ENCODE measurements around the gene PCSK5. TPM values are rescaled to one million over a fixed set of nuclear protein-coding genes. Genes with fewer than 3 reads are reported as not detected.
A peak's percentile ranks its signal among the peaks of the same experiment; 100 is the strongest.

PCSK5 gene
- total and polyA plus RNA-seq, 4 donors: 5.1 to 47.5 (median 22.0) TPM

GRCh38 chr9:76200745-76201144, 310.3 kb downstream of the PCSK5 start:
- Histone ChIP-seq H3K36me3 (ENCODE audit: control insufficient read depth in 1 of 2, insufficient read depth in 2 of 2, low read length in 1 of 2) (no peaks in the 10 kb centered on the region), H3K9me3 (ENCODE audit: control insufficient read depth, low read length) (no peaks in the 10 kb centered on the region), H3K27me3 (ENCODE audit: control insufficient read depth in 1 of 2, insufficient read depth in 2 of 2, low read length in 1 of 2) (no peaks in the 10 kb centered on the region), H3K27ac (ENCODE audit: low read depth in 1 of 2, low read length in 2 of 2) (no peak overlapping the region), H3K4me3 (ENCODE audit: low read length in 2 of 2) (no peak overlapping the region), H3K4me1 (ENCODE audit: control insufficient read depth in 1 of 2, insufficient read depth in 2 of 2, low read length in 2 of 2) (peaks cover 2 to 3% of the 10 kb centered on the region in 2 donors)
- no peak for ATAC-seq (ENCODE audit: low FRiP score)
- WGBS, 2 donors: 81 to 86% methylated on average over 4 of the region's 4 CpGs
- no peak for DNase-seq
- intact Hi-C loops (cut with DNase I): loop anchor here in 1 of 2 donors (10.0 kb wide), 1 partner anchor 56 kb away; no protein-coding TSS in a partner anchor

- DNase-seq: no peak
- H3K4me3 ChIP-seq (ENCODE audit: low read length in 2 of 2): no peak overlapping the region
- intact Hi-C loops (cut with DNase I): loop anchor here in 1 of 2 donors (10.0 kb wide), 1 partner anchor 59 kb away; no protein-coding TSS in a partner anchor
- H3K27ac ChIP-seq (ENCODE audit: low read depth in 1 of 2, low read length in 2 of 2): no peak overlapping the region
- peaks cover 0 to 3% of the 10 kb centered on the region in 2 donors for H3K4me1 ChIP-seq (ENCODE audit: control insufficient read depth in 1 of 2, insufficient read depth in 2 of 2, low read length in 2 of 2)
- WGBS, 2 donors: 72 to 77% methylated on average over 3 of the region's 3 CpGs
- ATAC-seq (ENCODE audit: low FRiP score): no peak
- H3K9me3 ChIP-seq (ENCODE audit: control insufficient read depth, low read length): no peaks in the 10 kb centered on the region
- no peaks in the 10 kb centered on the region for H3K36me3 ChIP-seq (ENCODE audit: control insufficient read depth in 1 of 2, insufficient read depth in 2 of 2, low read length in 1 of 2)
- H3K27me3 ChIP-seq (ENCODE audit: control insufficient read depth in 1 of 2, insufficient read depth in 2 of 2, low read length in 1 of 2): no peaks in the 10 kb centered on the region
Measured at GRCh38 chr9:76203373-76203772, 312.9 kb downstream of the PCSK5 start.

- no peak overlapping the region for H3K27ac ChIP-seq (ENCODE audit: low read depth in 1 of 2, low read length in 2 of 2)
- no peaks in the 10 kb centered on the region for H3K9me3 ChIP-seq (ENCODE audit: control insufficient read depth, low read length)
- WGBS, 2 donors: 62% methylated on average over 1 of the region's 1 CpG
- H3K4me3 ChIP-seq (ENCODE audit: low read length in 2 of 2): no peak overlapping the region
- no peaks in the 10 kb centered on the region for H3K4me1 ChIP-seq (ENCODE audit: control insufficient read depth in 1 of 2, insufficient read depth in 2 of 2, low read length in 2 of 2)
- H3K27me3 ChIP-seq (ENCODE audit: control insufficient read depth in 1 of 2, insufficient read depth in 2 of 2, low read length in 1 of 2): no peaks in the 10 kb centered on the region
- DNase-seq (no peak), ATAC-seq (ENCODE audit: low FRiP score) (no peak)
- intact Hi-C loops (cut with DNase I): loop anchor here in 1 of 2 donors (10.0 kb wide), 1 partner anchor 62 kb away; no protein-coding TSS in a partner anchor
- H3K36me3 ChIP-seq (ENCODE audit: control insufficient read depth in 1 of 2, insufficient read depth in 2 of 2, low read length in 1 of 2): no peaks in the 10 kb centered on the region
Measured at GRCh38 chr9:76206821-76207220, 316.3 kb downstream of the PCSK5 start.

- intact Hi-C loops (cut with DNase I): no loop called here
- no peaks in the 10 kb centered on the region for H3K27me3 ChIP-seq (ENCODE audit: control insufficient read depth in 1 of 2, insufficient read depth in 2 of 2, low read length in 1 of 2)
- no peak overlapping the region for H3K4me3 ChIP-seq (ENCODE audit: low read length in 2 of 2)
- WGBS, 2 donors: 92 to 96% methylated on average over 3 of the region's 3 CpGs
- H3K36me3 ChIP-seq (ENCODE audit: control insufficient read depth in 1 of 2, insufficient read depth in 2 of 2, low read length in 1 of 2): no peaks in the 10 kb centered on the region
- no peak for ATAC-seq (ENCODE audit: low FRiP score)
- H3K4me1 ChIP-seq (ENCODE audit: control insufficient read depth in 1 of 2, insufficient read depth in 2 of 2, low read length in 2 of 2): no peaks in the 10 kb centered on the region
- H3K27ac ChIP-seq (ENCODE audit: low read depth in 1 of 2, low read length in 2 of 2): no peak overlapping the region
- H3K9me3 ChIP-seq (ENCODE audit: control insufficient read depth, low read length): no peaks in the 10 kb centered on the region
- no peak for DNase-seq
Measured at GRCh38 chr9:76213751-76214150, 323.3 kb downstream of the PCSK5 start.

GRCh38 chr9:76215066-76215465, 324.6 kb downstream of the PCSK5 start:
- intact Hi-C loops (cut with DNase I): loop anchor here (5.0 kb wide), 1 partner anchor 87 kb away; no protein-coding TSS in a partner anchor
- no peak overlapping the region for H3K4me3 ChIP-seq (ENCODE audit: low read length in 2 of 2)
- H3K36me3 ChIP-seq (ENCODE audit: control insufficient read depth in 1 of 2, insufficient read depth in 2 of 2, low read length in 1 of 2): no peaks in the 10 kb centered on the region
- no peaks in the 10 kb centered on the region for H3K4me1 ChIP-seq (ENCODE audit: control insufficient read depth in 1 of 2, insufficient read depth in 2 of 2, low read length in 2 of 2)
- no peak overlapping the region for H3K27ac ChIP-seq (ENCODE audit: low read depth in 1 of 2, low read length in 2 of 2)
- DNase-seq: no peak
- no peaks in the 10 kb centered on the region for H3K9me3 ChIP-seq (ENCODE audit: control insufficient read depth, low read length)
- H3K27me3 ChIP-seq (ENCODE audit: control insufficient read depth in 1 of 2, insufficient read depth in 2 of 2, low read length in 1 of 2): no peaks in the 10 kb centered on the region
- WGBS, 2 donors: 0 to 19% methylated on average over 1 of the region's 1 CpG
- ATAC-seq (ENCODE audit: low FRiP score): no peak

GRCh38 chr9:76216161-76216649, 325.7 kb downstream of the PCSK5 start:
- intact Hi-C loops (cut with DNase I): loop anchor here (5.0 kb wide), 1 partner anchor 86 kb away; no protein-coding TSS in a partner anchor
- H3K36me3 ChIP-seq (ENCODE audit: control insufficient read depth in 1 of 2, insufficient read depth in 2 of 2, low read length in 1 of 2): no peaks in the 10 kb centered on the region
- no peak overlapping the region for H3K27ac ChIP-seq (ENCODE audit: low read depth in 1 of 2, low read length in 2 of 2)
- H3K4me1 ChIP-seq (ENCODE audit: control insufficient read depth in 1 of 2, insufficient read depth in 2 of 2, low read length in 2 of 2): no peaks in the 10 kb centered on the region
- 94 to 95% methylated on average over 2 of the region's 2 CpGs for WGBS, 2 donors
- peak; percentile 64 for ATAC-seq (ENCODE audit: low FRiP score)
- H3K27me3 ChIP-seq (ENCODE audit: control insufficient read depth in 1 of 2, insufficient read depth in 2 of 2, low read length in 1 of 2): no peaks in the 10 kb centered on the region
- no peaks in the 10 kb centered on the region for H3K9me3 ChIP-seq (ENCODE audit: control insufficient read depth, low read length)
- no peak for DNase-seq
- no peak overlapping the region for H3K4me3 ChIP-seq (ENCODE audit: low read length in 2 of 2)

GRCh38 chr9:76218117-76218885, 327.8 kb downstream of the PCSK5 start:
- 80 to 84% methylated on average over 9 of the region's 9 CpGs for WGBS, 2 donors
- Histone ChIP-seq H3K4me3 (ENCODE audit: low read length in 2 of 2) (no peak overlapping the region), H3K9me3 (ENCODE audit: control insufficient read depth, low read length) (no peaks in the 10 kb centered on the region), H3K27ac (ENCODE audit: low read depth in 1 of 2, low read length in 2 of 2) (no peak overlapping the region), H3K27me3 (ENCODE audit: control insufficient read depth in 1 of 2, insufficient read depth in 2 of 2, low read length in 1 of 2) (no peaks in the 10 kb centered on the region), H3K36me3 (ENCODE audit: control insufficient read depth in 1 of 2, insufficient read depth in 2 of 2, low read length in 1 of 2) (no peaks in the 10 kb centered on the region), H3K4me1 (ENCODE audit: control insufficient read depth in 1 of 2, insufficient read depth in 2 of 2, low read length in 2 of 2) (no peaks in the 10 kb centered on the region)
- intact Hi-C loops (cut with DNase I): loop anchor here (5.0 kb wide), 1 partner anchor 84 kb away; no protein-coding TSS in a partner anchor
- ATAC-seq (ENCODE audit: low FRiP score): no peak
- DNase-seq: no peak

- Histone ChIP-seq H3K9me3 (ENCODE audit: control insufficient read depth, low read length) (no peaks in the 10 kb centered on the region), H3K4me3 (ENCODE audit: low read length in 2 of 2) (no peak overlapping the region), H3K27me3 (ENCODE audit: control insufficient read depth in 1 of 2, insufficient read depth in 2 of 2, low read length in 1 of 2) (no peaks in the 10 kb centered on the region), H3K36me3 (ENCODE audit: control insufficient read depth in 1 of 2, insufficient read depth in 2 of 2, low read length in 1 of 2) (no peaks in the 10 kb centered on the region), H3K4me1 (ENCODE audit: control insufficient read depth in 1 of 2, insufficient read depth in 2 of 2, low read length in 2 of 2) (no peaks in the 10 kb centered on the region), H3K27ac (ENCODE audit: low read depth in 1 of 2, low read length in 2 of 2) (no peak overlapping the region)
- ATAC-seq (ENCODE audit: low FRiP score) (no peak), DNase-seq (no peak)
- WGBS, 2 donors: 84 to 86% methylated on average over 9 of the region's 9 CpGs
- intact Hi-C loops (cut with DNase I): loop anchor here (5.0 kb wide), 1 partner anchor 83 kb away; no protein-coding TSS in a partner anchor
Measured at GRCh38 chr9:76218886-76219445, 328.5 kb downstream of the PCSK5 start.
